ENCODE measurements around the gene DOCK11.

GRCh38 chrX:118574666-118575065 lies 79.1 kb downstream of the DOCK11 start:
- no peak for TF ChIP-seq CTCF (IDR thresholded peaks at IDR 0.05; ENCODE audit: insufficient read depth, low read length)
- TF ChIP-seq, protein P1, sequence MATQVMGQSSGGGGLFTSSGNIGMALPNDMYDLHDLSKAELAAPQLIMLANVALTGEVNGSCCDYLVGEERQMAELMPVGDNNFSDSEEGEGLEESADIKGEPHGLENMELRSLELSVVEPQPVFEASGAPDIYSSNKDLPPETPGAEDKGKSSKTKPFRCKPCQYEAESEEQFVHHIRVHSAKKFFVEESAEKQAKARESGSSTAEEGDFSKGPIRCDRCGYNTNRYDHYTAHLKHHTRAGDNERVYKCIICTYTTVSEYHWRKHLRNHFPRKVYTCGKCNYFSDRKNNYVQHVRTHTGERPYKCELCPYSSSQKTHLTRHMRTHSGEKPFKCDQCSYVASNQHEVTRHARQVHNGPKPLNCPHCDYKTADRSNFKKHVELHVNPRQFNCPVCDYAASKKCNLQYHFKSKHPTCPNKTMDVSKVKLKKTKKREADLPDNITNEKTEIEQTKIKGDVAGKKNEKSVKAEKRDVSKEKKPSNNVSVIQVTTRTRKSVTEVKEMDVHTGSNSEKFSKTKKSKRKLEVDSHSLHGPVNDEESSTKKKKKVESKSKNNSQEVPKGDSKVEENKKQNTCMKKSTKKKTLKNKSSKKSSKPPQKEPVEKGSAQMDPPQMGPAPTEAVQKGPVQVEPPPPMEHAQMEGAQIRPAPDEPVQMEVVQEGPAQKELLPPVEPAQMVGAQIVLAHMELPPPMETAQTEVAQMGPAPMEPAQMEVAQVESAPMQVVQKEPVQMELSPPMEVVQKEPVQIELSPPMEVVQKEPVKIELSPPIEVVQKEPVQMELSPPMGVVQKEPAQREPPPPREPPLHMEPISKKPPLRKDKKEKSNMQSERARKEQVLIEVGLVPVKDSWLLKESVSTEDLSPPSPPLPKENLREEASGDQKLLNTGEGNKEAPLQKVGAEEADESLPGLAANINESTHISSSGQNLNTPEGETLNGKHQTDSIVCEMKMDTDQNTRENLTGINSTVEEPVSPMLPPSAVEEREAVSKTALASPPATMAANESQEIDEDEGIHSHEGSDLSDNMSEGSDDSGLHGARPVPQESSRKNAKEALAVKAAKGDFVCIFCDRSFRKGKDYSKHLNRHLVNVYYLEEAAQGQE (IDR thresholded peaks at IDR 0.05; ENCODE audit: insufficient replicate concordance, low read depth): no peak
